D721Med (cell line): ENCODE measurements around the gene ABL2.
"Not testable (repeated sequence)": the region's sequence is repeated elsewhere in the genome, so short reads cannot be mapped to it uniquely, and the experiment has no call there.

ENCODE experiments used
- DNase-seq: peaks from one replicate; pipeline ENCODE4 v3.0.0; 2011; ENCODE audit warnings: low spot score; ENCODE audit not compliant: insufficient read length
- FAIRE-seq: peaks from 2 replicates; lab custom pipeline; 2011; peaks lifted over from hg19 to GRCh38; lab: Jason Lieb, UNC
- CTCF ChIP-seq: IDR thresholded peaks from 2 replicates; pipeline ENCODE4 v1.5.1; 2012; ENCODE audit warnings: mild to moderate bottlenecking, control low read depth; ENCODE audit not compliant: insufficient read depth; ENCODE audit errors: missing control alignments

Gene ABL2

DNA sequence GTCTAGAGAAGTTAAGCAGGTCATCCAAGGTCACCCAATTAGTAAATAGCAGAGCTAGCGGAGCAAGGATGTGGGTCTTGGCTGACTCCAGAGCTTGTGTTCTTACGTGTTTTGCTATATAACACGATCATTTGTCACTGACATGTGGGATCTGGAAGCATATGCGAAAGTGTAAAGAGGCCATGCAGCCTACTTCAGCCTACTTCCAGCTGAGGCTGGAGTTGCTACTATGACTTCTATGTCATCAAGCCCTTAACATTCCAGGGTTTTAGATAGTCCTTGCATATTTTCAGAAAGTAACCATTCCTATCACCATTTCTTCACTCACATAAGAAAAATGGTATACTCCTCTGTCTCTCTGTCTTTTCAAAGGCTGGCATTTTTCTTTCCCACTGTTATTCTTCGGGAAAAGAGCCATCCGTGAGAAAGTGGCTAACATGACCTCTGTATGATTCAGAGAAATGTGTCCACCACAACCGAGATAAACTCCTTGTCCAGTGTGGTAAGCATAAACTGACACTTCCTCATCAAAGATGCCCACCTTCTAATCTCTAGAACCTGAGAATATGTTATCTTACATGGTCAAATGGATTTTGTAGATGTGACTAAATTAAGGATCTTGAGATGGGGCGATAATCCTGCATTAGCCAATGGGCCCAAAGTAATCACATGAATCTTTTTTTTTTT, 24.0 kb upstream of the ABL2 start:
- FAIRE-seq = no peak
- no peak for TF ChIP-seq CTCF
- DNase-seq = no peak

- DNase-seq (no peak), FAIRE-seq (no peak)
- no peak for TF ChIP-seq CTCF
Observed at GRCh38 chr1:179252606-179253005, 23.1 kb upstream of the ABL2 start.

GRCh38 chr1:179251675-179252074, 22.2 kb upstream of the ABL2 start:
- FAIRE-seq (no peak), DNase-seq (no peak)
- TF ChIP-seq CTCF = peak; percentile 89

DNA sequence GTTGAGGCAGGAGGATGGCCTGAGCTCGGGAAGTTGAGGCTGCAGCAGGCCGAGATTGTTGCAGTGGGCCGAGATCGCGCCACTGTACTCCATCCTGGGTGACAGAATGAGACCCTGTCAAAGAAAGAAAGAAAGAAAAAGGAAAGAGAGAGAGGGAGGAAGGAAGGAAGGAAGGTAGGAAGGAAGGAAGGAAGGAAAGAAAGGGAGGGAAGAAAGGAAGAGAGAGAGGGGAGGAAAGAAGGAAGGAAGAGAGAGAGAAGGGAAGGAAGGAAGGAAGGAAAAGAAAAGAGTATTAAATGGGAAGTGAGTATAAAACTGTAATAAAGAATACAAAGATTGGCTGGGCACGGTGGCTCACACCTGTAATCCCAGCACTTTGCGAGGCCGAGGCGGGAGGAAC, 18.4 kb upstream of the ABL2 start:
- no peak for TF ChIP-seq CTCF
- DNase-seq = no peak
- FAIRE-seq = no peak

- FAIRE-seq, DNase-seq: not testable (repeated sequence)
Observed at GRCh38 chr1:179245426-179245825, 15.9 kb upstream of the ABL2 start.

DNA sequence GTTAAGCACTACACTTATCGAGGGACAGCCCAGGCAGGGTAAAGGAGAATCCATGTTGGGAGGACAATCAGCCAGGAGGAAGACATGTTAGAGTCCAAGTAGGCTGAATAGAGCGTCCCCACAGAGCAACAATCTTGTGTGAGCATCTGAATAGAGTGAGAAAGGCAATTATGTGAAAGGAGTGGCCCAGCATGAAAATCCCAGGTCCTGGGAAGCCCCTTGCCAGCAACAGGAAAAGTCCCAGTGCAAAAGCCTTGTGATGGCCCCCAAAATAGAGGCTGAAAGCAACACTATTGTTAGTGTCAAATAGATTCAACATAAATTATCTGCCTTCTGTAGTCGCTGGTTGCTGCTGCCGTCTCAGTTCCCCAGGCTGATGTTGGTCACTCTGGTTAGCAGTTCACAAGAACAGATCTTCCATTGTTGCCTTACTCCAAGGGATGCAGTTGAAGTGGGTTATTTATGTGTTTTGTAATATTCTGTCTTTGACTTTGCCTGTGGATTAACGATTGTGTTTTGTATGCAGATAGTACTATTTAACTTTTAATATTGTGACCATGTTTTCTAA, 12.1 kb upstream of the ABL2 start:
- TF ChIP-seq CTCF = no peak
- no peak for FAIRE-seq
- no peak for DNase-seq

- no peak for FAIRE-seq
Observed at GRCh38 chr1:179237222-179237621, 7.7 kb upstream of the ABL2 start.

More at GRCh38 chr1:179237222-179237621, 7.7 kb upstream of the ABL2 start:
- DNase-seq = no peak
- no peak for TF ChIP-seq CTCF
